ENCODE data around the gene FAM186B.

FAM186B gene

GRCh38 chr12:49548822-49549648 lies 56.4 kb downstream of the FAM186B start:
- DNase-seq = no peak

- DNase-seq = no peak
Observed at GRCh38 chr12:49548481-49548821, 57.0 kb downstream of the FAM186B start.

- DNase-seq = no peak
Observed at GRCh38 chr12:49547090-49547690, 58.2 kb downstream of the FAM186B start.

- no peak for DNase-seq
Observed at GRCh38 chr12:49546481-49546880, 59.0 kb downstream of the FAM186B start.

- no peak for DNase-seq
Observed at GRCh38 chr12:49545815-49546214, 59.6 kb downstream of the FAM186B start.

- no peak for DNase-seq
Observed at GRCh38 chr12:49543914-49544815, 61.3 kb downstream of the FAM186B start.

GRCh38 chr12:49543221-49543913 lies 62.1 kb downstream of the FAM186B start:
- no peak for DNase-seq

- no peak for DNase-seq
Observed at GRCh38 chr12:49542592-49543160, 62.8 kb downstream of the FAM186B start.

- DNase-seq = no peak
Observed at GRCh38 chr12:49541911-49542505, 63.4 kb downstream of the FAM186B start.

GRCh38 chr12:49541140-49541861 lies 64.1 kb downstream of the FAM186B start:
- DNase-seq = no peak

GRCh38 chr12:49540229-49541139 lies 65.0 kb downstream of the FAM186B start:
- peak; percentile 52 for DNase-seq

- no peak for DNase-seq
Observed at GRCh38 chr12:49539406-49540228, 65.8 kb downstream of the FAM186B start.

- peak; percentile 65 for DNase-seq
Observed at GRCh38 chr12:49538510-49539403, 66.7 kb downstream of the FAM186B start, which contains the start of gene KCNH3. Gene KCNH3, plus strand, starts transcription at chr12:49539030. Its CDS starts 387 bp downstream, at chr12:49539417.

- peak; percentile 46 for DNase-seq
Observed at GRCh38 chr12:49537752-49538509, 67.5 kb downstream of the FAM186B start.
